Skeletal muscle satellite cell (primary cell): Measurements from ENCODE around the gene PGM2.

Source experiments
- H3K27me3 ChIP-seq: 2 replicates; pipeline ENCODE4 v1.7.0; 2013; ENCODE audit warnings: low read length; ENCODE audit not compliant: control insufficient read depth, insufficient read depth
- H3K36me3 ChIP-seq: 2 replicates; pipeline ENCODE4 v1.7.0; 2013; ENCODE audit warnings: mild to moderate bottlenecking, control low read depth, low read length; ENCODE audit not compliant: insufficient read depth
- H3K4me1 ChIP-seq: 2 replicates; pipeline ENCODE4 v1.7.0; 2013; ENCODE audit warnings: low read length; ENCODE audit not compliant: control insufficient read depth, insufficient read depth
- H3K4me2 ChIP-seq: 2 replicates; pipeline ENCODE4 v1.7.0; 2013; ENCODE audit warnings: mild to moderate bottlenecking, low read length
- H3K4me3 ChIP-seq: 2 replicates; pipeline ENCODE4 v1.7.0; 2013; ENCODE audit warnings: low read length
- H3K9ac ChIP-seq: 2 replicates; pipeline ENCODE4 v1.7.0; 2013; ENCODE audit warnings: mild to moderate bottlenecking, low read depth, low read length, moderate library complexity
- H3K9me3 ChIP-seq: replicated peaks from 2 replicates; pipeline ENCODE4 v1.7.0; 2013; ENCODE audit warnings: mild to moderate bottlenecking, control low read depth, low read length

PGM2 gene

DNA sequence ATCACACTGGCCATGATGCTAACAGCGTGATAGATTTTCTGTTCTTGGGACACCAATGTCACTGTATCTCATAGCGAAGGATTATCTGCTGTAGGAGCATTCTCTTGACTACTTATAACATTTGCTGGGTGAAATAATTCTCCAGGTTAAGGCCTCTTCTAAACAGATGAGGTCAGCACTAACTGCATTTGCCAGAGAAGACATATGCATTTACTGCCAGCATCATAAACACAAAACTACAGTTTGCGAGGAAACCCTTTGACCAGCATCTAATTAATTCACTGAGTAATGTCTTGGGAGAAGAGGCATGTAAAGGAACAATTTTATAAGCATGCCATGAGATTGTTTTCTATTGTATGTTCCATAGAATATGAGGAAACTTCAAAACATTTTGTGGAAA is 78.3 kb downstream of the PGM2 start:
- Histone ChIP-seq H3K9ac (no peak overlapping the region), H3K27me3 (no peaks in the 10 kb centered on the region), H3K4me2 (no peak overlapping the region), H3K36me3 (no peaks in the 10 kb centered on the region), H3K4me1 (peaks cover 20% of the 10 kb centered on the region), H3K4me3 (no peak overlapping the region), H3K9me3 (no peaks in the 10 kb centered on the region)

DNA sequence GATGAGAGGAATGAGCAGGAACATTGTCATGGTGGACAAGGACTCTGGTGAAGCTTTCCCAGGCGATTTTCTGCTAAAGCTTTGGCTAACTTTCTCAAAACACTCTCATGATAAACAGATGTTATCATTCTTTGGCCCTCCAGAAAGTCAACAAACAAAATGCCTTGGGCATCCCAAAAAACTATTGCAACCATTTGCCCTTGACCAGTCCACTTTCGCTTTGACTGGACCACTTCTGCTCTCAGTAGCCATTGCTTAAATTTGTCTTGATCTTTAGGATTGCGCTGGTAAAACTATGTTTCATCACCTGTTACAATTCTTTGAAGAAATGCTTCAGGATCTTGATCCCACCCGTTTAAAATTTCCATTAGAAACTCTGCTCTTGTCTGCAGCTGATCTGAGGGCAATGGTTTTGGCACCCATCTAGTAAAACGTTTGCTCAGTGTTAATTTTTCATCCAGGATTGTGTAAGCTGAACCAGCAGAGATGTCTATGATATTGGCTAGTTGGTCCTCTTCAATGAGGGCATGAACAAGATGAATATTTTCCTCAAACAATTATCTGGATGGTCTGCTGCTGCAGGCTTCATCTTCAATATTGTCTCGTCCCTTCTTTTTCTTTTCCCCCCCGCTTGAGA is 79.2 kb downstream of the PGM2 start:
- Histone ChIP-seq H3K4me1 (peaks cover 24% of the 10 kb centered on the region), H3K27me3 (no peaks in the 10 kb centered on the region), H3K9me3 (no peaks in the 10 kb centered on the region), H3K4me3 (no peak overlapping the region), H3K4me2 (no peak overlapping the region), H3K36me3 (no peaks in the 10 kb centered on the region), H3K9ac (no peak overlapping the region)

DNA sequence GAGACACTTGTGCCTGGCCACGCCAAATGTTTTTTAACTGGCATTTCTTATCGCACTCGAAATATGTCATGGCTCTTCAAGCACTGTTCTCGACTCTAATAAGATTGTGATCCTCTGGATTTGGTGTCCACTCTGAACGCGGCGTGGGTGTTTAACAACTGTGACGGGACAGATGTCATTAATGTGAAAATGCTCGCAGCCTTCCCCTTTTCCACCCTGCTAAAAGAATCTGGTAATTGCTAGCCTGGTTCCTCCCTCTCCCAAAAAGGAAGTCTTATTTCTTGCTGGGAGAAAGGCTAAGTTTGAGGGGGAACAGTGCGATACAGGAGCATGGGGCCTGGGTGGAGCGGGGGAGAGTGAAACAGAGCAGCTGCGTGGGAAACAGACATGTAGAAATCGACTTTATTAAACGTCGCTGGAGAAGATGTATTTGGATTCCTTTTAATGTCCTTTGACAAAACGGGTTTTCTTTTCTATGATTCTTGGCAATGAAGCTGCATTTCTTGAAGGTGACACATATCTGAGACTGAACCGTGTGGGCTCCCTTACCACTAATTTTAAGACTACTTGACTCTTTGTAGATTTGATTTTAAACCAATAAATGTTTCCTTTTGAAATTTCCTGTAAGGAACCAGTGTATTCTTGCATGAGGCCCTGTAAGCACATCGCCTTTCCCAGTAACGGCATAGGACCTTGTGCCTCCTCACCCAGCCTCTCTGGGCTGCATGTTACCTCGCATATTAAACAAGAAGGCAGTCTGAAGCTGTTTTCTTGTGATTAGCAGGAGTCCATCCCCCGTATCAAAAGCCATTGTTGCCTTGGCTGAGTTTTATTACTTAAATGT is 82.2 kb downstream of the PGM2 start:
- H3K4me1 ChIP-seq: peaks cover 24% of the 10 kb centered on the region
- H3K4me2 ChIP-seq: peak overlapping the region; percentile 82
- no peaks in the 10 kb centered on the region for H3K9me3 ChIP-seq
- no peaks in the 10 kb centered on the region for H3K27me3 ChIP-seq
- H3K36me3 ChIP-seq: no peaks in the 10 kb centered on the region
- H3K4me3 ChIP-seq: peak overlapping the region; percentile 60
- H3K9ac ChIP-seq: peak overlapping the region; percentile 71

DNA sequence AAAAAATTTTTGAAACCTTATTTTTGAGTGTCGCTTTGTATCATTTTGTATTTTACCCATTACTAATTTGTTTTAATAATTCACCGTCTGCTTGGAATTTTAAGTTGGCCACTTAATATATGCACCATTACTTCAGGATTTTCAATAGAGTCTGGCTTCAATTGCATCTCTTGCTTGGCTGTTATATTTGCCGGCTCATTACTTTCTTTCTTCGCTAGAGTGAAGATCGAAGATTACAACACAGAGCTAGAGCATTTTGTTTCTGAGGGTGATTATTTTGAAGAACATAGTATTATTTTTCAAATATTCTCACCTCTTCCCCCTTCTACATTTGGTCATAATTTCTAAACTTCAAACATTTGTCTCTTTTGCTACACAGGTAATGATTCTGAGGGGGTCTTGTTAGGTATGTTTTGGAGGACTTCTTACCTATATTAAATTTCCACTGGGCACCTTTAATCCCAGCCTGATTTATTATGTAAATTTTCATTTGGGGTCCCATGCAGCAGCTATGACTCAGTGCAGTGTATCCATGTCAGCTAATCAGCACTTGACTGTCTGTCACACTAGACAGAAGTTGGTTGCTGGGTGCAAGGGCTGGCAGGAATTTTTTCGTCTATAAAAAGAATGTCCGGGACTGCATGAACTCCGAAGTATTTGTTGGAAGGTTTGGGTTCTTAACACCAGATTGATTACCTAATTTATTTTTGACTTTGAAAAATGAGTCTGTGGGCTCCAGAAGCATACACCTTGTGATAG is 83.0 kb downstream of the PGM2 start:
- Histone ChIP-seq H3K4me3 (peak overlapping the region; percentile 60), H3K36me3 (no peaks in the 10 kb centered on the region), H3K9me3 (no peaks in the 10 kb centered on the region), H3K4me1 (peaks cover 24% of the 10 kb centered on the region), H3K9ac (peak overlapping the region; percentile 71), H3K4me2 (peak overlapping the region; percentile 82), H3K27me3 (no peaks in the 10 kb centered on the region)

DNA sequence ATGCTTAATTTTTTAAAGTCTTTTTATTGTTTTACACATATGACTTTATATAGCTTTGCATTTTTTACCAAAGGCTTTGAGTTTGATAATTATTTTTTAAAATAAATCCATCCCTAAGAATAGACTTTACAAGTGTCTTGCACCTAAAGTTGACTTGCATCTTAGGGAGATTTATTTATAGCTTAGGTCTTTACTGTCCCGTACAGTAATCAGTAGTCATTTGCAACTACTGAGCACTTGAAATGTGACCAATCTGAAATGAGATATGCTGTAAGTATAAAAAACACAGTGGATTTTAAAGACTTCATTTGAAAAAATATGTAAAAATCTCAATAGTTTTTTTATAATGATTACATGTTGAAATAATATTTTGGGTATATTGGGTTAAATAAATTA is 83.6 kb downstream of the PGM2 start:
- no peaks in the 10 kb centered on the region for H3K36me3 ChIP-seq
- H3K4me2 ChIP-seq: no peak overlapping the region
- no peaks in the 10 kb centered on the region for H3K27me3 ChIP-seq
- H3K4me3 ChIP-seq: no peak overlapping the region
- no peaks in the 10 kb centered on the region for H3K9me3 ChIP-seq
- H3K9ac ChIP-seq: no peak overlapping the region
- peaks cover 24% of the 10 kb centered on the region for H3K4me1 ChIP-seq
